ENCODE measurements around the gene MRPL51.
A peak's percentile ranks its signal among the peaks of the same experiment; 100 is the strongest.
"Not testable (repeated sequence)": the region's sequence is repeated elsewhere in the genome, so short reads cannot be mapped to it uniquely, and the experiment has no call there.

The MRPL51 gene

GRCh38 chr12:6532051-6532926 is 39.2 kb upstream of the MRPL51 start:
- peak; percentile 93 for DNase-seq (ENCODE audit: low spot score)

DNA sequence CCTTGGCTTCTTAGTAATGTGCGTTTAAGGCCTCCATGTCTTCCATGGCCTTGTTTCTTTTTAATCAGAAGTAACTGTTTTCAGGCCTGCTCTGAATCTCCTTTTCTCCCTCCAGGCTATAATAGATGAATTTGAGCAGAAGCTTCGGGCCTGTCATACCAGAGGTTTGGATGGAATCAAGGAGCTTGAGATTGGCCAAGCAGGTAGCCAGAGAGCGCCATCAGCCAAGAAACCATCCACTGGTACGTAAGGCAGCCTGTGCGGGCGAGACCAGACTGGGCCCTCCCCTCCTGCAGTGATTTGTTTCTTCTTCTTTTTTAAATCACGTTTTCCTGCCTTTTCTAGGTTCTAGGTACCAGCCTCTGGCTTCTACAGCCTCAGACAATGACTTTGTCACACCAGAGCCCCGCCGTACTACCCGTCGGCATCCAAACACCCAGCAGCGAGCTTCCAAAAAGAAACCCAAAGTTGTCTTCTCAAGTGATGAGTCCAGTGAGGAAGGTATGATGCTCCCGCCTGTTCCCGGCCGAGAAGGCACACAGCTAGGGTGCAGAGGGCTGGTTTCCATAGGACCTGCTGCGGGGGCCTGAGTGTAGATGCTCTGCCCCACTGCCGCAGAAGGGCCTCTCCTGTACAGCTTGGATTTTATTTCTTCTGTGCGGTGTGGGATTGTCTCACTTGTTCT is 37.7 kb upstream of the MRPL51 start:
- no peak for DNase-seq (ENCODE audit: low spot score)

GRCh38 chr12:6529291-6529737 is 36.3 kb upstream of the MRPL51 start:
- DNase-seq (ENCODE audit: low spot score), result no peak

GRCh38 chr12:6528539-6529235 is 35.6 kb upstream of the MRPL51 start:
- DNase-seq (ENCODE audit: low spot score), result no peak

DNA sequence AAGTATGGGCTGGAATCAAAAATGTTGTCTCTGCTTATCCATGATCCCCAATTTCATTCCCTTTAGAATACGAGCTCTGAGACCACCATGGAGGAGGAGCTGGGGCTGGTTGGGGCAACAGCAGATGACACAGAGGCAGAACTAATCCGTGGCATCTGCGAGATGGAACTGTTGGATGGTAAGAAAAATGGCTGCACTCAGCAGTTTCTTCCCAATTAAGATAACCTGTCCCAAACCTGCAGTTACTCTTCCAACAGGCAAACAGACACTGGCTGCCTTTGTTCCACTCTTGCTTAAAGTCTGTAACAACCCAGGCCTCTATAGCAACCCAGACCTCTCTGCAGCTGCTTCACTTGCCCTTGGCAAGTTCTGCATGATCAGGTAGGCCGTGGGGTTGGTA is 34.6 kb upstream of the MRPL51 start:
- no peak for DNase-seq (ENCODE audit: low spot score)

DNA sequence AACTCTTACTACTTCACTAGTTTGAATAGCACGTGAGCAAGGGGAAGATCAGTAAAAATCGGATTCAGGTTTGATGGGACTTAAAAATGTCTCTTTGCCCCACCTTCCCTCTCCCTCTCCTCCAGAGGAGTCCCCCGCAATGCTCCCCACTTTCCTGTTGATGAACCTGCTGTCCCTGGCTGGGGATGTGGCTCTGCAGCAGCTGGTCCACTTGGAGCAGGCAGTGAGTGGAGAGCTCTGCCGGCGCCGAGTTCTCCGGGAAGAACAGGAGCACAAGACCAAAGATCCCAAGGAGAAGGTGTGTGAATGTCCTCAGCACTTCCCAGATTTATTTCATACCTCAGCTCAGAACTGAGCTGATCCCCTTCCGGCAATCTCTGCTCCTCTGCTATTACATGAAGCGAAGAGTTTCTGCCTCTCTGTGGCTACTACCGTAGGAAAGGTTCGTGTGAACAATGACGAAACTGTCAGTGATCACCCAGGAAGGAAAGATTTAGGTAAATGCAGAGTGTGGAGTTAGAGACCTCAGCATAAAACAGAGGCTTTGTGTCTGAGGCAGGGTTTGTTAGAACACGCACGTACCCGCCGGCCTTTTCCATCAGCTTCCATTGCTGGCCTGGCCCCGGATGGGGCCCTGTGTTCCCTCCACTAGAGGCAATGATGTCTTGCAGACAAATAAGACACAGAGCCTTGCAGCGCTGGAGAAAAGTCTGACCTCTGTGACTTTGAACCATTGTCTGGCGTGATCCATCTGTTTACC is 33.9 kb upstream of the MRPL51 start:
- no peak for DNase-seq (ENCODE audit: low spot score)

DNA sequence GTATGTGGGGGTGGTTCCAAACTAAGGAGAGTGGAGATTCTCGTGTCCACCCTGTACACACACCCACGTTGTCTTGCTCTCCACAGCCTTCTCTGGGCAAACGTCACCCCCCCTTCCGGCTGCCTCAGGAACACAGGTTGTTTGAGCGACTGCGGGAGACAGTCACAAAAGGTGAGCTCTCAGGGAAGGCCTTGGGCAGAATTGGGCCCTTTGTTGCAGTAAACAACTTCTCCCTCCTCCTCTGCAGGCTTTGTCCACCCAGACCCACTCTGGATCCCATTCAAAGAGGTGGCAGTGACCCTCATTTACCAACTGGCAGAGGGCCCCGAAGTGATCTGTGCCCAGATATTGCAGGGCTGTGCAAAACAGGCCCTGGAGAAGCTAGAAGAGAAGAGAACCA is 33.1 kb upstream of the MRPL51 start:
- no peak for DNase-seq (ENCODE audit: low spot score)

DNA sequence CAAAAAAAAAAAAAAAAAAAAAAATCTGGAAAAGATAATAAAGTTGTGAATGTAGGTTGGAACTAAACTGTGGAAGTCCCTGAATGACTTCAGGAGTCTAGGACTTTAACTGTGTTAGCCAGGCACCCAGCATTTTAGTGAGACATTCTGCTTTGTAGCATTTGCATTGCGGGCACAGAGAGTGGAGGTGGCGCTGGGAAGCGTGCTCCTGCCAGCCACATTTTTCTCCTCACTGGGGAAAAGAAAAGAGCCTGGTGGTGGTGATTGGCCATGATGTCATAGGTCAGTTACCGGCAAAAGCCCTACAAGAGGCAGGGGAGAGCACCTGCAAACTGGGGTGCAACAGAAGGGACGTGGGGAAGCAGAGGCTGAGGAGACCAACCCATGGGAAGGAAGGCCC is 31.6 kb upstream of the MRPL51 start:
- DNase-seq (ENCODE audit: low spot score), result no peak

GRCh38 chr12:6523708-6524107 is 30.6 kb upstream of the MRPL51 start:
- DNase-seq (ENCODE audit: low spot score), result no peak

DNA sequence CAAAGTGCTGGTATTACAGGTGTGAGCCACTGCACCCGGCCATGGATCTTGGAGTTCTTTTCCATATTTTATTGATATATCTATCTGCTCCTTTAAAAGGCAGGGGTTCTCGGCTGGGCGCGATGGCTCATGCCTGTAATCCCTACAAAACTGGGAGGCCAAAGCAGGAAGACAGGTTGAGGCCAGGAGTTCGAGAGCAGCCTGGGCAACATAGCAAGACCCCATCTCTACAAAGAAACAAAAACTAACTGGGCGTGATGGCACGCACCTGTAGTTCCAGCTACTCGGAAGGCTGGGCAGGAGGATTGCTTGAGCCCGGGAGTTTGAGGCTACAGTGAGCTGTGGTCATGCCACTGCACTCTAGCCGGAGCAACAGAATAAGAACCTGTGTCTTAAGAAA is 29.1 kb upstream of the MRPL51 start:
- no peak for DNase-seq (ENCODE audit: low spot score)

DNA sequence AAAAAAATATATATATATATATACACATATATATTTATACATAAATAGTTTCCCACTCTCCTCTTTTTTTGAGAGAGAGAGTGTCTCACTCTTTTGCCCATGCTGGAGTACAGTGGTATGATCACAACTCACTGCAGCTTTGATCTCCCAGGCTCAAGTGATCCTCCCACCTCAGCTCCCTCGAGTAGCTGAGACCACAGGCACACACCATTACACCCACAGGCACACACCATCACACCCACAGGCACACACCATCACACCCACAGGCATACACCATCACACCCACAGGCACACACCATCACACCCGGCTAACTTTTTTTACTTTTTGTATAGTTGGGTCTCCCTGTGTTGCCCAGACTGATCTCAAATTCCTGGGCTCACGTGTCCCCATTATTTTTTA is 27.1 kb upstream of the MRPL51 start:
- DNase-seq (ENCODE audit: low spot score), result no peak

DNA sequence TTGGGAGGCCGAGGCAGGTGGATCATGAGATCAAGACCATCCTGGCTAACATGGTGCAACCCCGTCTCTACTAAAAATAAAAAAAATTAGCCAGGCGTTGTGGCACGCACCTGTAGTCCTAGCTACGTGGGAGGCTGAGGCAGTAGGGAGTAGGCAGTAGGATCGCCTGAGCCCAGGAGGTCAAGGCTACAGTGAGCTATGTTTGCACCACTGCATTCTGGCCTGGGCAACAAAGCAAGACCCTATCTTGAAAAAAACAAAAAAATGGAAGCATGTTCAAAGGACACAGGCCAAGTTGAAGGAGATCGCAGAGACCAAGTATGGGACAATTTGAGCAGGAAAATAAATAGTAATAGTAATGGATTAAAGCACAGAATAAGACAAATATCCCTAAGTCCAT is 15.0 kb upstream of the MRPL51 start:
- no peak for DNase-seq (ENCODE audit: low spot score)

- no peak for DNase-seq (ENCODE audit: low spot score)
These were observed 14.3 kb upstream of the MRPL51 start for GRCh38 chr12:6507102-6507998.

GRCh38 chr12:6500466-6500865 is 7.4 kb upstream of the MRPL51 start:
- DNase-seq (ENCODE audit: low spot score), result no peak

DNA sequence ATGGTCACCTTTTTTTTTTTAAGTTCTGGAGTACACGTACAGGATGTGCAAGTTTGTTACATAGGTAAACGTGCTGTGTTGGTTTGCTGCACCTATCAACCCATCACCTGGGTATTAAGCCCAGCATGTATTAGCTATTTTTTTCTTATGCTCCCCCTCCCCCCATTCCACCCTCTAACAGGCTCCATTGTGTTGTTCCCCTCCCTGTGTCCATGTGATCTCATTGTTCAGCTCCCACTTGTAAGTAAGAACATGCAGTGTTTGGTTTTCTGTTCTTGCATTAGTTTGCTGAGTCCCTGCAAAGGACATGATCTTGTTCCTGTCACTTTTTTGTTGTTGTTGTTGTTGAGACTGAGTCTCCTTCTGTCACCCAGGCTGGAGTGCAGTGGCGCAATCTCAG is 4.2 kb upstream of the MRPL51 start:
- not testable (repeated sequence) for DNase-seq (ENCODE audit: low spot score)

- DNase-seq (ENCODE audit: low spot score), result no peak
These were observed 1.9 kb upstream of the MRPL51 start for GRCh38 chr12:6494968-6495367.

GRCh38 chr12:6494258-6494743 is 1.2 kb upstream of the MRPL51 start:
- no peak for DNase-seq (ENCODE audit: low spot score)

GRCh38 chr12:6493497-6494257 is 615 bp upstream of the MRPL51 start, which contains the start of gene NCAPD2:
Gene NCAPD2 (plus strand): TSS chr12:6494102. CDS start chr12:6495099, 997 bp downstream.
- peak; percentile 98 for DNase-seq (ENCODE audit: low spot score)

DNA sequence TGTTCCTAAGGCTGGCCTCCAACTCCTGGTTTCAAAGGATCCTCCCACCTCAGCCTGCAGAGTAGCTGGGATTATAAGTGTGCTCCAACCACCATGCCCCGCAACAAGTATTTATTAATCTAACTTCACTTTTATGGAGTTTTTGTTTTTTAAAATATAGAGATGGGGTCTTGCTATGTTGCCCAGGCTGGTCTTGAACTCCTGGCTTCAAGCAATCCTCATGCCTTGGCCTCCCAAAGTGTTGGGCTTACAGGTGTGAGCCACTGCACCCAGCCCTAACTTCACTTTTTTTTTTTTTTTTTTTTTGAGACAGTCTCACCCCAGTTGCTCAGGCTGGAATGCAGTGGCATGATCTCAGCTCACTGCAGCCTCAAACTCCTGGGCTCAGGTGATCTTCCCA is 2.4 kb downstream of the MRPL51 start:
- not testable (repeated sequence) for DNase-seq (ENCODE audit: low spot score)

DNA sequence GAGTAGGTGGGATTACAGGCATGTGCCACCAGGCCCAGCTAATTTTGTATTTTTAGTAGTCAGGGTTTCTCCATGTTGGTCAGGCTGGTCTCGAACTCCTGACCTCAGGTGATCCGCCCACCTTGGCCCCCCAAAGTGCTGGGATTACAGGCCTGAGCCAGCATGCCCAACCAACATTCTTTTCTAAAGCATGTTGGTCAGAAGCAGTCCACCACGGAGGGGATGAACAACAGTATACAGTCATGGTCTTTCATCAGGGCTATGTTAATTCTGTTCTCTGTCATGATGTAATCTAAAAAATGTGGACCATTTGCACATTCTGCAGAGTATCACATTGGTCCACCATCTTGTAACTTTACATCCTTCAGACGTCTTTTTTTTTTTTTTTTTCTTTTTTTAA is 3.6 kb downstream of the MRPL51 start:
- DNase-seq (ENCODE audit: low spot score), result no peak

All from AG20443 (cell line).